Stimulated activated CD8-positive, alpha-beta memory T cell treated with anti-CD3 and anti-CD28 coated beads, Interleukin-15, amount 100 ng/mL, for 48 hours (primary cell): ENCODE data around the gene ATP8A1.

ENCODE experiments used
- DNase-seq, 2 donors: peaks; one replicate each; pipeline ENCODE4 v3.0.0-alpha.2; 2020; ENCODE audit warnings: low read depth in 2 of 2

The ATP8A1 gene

DNA sequence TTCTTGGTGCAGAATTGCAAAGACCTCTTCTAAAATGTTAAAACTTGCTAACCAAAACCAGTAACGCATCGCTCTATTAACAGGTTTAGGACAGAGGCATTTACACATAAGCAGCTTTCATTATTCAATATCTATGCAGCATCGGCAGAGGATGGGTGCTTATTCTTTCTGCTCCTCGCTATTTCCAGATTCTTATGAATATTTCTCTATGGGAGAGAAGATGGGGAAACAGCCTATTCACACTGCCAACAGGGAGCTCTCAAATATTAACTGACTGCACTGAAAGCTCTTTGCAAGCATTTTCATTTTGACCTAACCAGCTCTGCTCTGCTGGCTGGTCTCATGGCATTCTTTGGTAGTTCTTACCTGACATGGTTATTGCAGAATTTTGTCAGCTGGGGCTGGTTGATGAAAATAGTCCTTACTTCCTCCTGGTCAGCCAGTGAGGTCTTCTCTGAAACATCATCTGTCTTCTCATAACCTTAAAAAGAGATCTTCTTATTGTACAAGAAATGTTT, 30.2 kb downstream of the ATP8A1 start:
- no peak for DNase-seq

DNA sequence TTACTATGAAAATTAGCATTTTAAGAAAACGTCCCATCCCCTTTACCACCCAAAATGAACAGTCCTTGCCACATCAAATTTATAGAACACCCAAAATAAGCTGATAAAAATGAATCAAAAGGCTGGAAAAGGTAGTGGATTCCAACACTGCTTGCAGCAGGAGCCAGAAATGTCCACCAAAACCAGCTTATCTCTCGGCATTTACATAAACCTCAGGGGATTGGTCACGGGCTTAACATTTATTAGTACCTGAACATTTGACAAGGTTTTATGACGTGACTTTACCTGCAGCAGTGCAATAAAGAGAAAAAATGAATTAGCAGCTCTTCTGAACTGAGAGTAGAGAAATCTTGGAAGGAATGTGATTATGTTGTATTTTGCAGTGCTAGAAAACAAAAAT, 31.6 kb downstream of the ATP8A1 start:
- DNase-seq, result no peak

GRCh38 chr4:42624551-42624950, 32.4 kb downstream of the ATP8A1 start:
- no peak for DNase-seq

DNA sequence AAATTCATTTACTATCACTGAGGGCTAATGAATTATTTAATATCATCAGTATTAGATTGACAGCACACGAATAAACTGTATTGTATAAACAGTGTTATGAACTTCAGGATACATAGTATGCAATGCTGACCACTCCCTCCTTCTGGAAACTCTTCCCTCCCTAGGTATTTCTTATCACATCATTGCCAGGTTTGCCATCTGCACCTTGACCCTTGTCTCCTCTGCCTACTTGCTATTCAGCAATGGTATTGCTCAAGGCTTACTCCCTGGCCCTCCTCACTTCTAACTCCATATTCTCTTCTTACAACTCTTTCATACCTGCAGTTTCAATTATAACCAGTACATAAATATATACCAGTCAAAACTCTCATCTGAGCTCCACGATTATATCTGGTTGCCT, 38.9 kb downstream of the ATP8A1 start:
- no peak for DNase-seq

- DNase-seq, result no peak
Observed at GRCh38 chr4:42617030-42617429, 39.9 kb downstream of the ATP8A1 start.

DNA sequence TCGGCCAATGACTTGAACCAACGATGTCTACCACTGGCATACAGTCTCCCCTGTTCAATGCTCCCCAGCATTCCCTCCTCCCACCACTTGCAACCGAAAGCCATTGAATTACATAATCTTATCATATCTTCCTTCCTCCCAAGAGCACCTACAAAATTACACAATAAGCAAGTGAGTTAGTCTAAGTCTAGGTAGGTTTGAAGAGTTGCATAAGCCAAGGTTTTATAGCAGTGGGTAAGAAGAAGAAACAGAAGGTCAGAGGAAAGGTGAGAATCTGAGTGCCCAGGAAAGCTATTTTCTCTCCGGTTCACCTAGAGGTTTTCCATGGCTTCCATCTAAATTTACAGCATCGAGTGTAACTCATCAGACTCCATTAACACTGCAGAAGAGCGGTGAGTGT, 40.3 kb downstream of the ATP8A1 start:
- no peak for DNase-seq

GRCh38 chr4:42615131-42615763, 41.7 kb downstream of the ATP8A1 start:
- DNase-seq, result no peak

- no peak for DNase-seq
Observed at GRCh38 chr4:42612898-42613297, 44.0 kb downstream of the ATP8A1 start.

DNA sequence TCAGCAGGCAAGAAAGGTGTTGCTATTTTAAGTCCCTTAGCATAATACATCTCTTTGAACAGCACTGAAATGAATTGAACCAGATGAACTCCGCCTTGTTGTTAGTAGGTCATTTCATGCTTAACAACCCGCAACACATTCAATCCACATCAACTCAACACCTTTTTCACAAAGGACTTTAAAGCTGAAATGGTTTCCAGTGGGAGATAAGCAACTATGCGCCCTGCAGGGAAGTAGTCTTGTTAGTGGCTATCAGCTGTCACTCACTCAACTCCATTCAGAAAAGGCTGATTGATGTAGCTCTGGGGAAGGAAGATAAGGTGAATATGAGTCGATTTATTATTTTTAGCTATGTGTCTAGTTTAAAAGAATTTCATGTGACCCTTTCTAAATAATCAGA, 46.0 kb downstream of the ATP8A1 start:
- DNase-seq, result no peak

DNA sequence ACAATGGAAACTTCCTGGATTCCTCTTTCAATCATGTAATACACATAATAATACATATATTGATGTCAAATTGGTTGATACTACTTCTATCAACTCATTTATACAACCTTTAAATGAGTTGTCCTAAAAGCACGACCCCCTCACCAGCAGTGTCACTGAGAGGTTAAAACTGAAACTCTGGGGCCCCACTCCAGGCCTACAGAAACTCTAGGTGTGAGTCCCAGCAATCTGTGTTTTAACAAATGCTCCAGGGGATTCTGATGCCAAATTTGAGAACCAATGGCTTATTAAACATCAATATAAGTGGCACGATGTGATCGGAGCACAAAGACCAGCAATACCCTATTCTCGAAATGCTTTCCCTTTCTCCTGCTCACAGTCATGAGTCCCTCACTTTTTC, 47.9 kb downstream of the ATP8A1 start:
- peak; percentile 9 for DNase-seq

DNA sequence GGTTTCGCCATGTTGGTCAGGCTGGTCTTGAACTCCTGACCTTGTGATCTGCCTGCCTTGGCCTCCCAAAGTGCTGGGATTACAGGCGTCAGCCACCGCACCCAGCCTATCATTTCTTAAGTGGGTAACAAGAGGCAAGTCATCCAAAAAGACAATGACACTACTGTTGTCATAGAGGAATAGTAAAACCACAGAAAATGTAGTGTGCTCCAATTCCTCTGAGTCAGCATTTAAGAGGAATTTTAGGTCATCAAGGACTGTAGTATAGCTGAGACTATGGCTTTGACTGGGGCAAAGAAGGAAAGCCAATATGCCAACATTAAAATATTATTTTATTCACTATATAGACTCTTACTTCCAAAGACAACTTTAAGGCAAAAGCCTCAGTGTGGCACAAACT, 48.4 kb downstream of the ATP8A1 start:
- DNase-seq, result no peak

- DNase-seq, result no peak
Observed at GRCh38 chr4:42607011-42607726, 49.7 kb downstream of the ATP8A1 start.

DNA sequence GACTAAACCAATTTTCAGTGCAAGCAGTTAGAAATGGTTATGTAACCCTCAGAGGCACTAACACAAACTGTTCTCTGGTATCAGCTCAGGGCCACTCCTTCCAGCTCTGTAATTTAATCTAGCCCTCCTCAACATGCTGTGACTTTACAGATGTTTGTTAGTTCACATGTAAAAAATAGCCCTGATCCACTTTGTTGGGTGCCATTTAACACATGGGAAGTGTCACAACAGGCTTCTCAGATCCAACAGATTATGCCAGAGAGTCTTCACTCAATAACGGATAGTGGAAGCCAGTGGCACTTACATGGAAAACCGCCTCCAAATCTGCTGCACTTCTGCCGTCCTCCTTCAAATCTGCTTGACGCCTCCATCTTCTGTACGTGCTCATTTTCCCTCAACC, 51.6 kb downstream of the ATP8A1 start:
- no peak for DNase-seq

- no peak for DNase-seq
Observed at GRCh38 chr4:42603862-42604261, 53.0 kb downstream of the ATP8A1 start.

DNA sequence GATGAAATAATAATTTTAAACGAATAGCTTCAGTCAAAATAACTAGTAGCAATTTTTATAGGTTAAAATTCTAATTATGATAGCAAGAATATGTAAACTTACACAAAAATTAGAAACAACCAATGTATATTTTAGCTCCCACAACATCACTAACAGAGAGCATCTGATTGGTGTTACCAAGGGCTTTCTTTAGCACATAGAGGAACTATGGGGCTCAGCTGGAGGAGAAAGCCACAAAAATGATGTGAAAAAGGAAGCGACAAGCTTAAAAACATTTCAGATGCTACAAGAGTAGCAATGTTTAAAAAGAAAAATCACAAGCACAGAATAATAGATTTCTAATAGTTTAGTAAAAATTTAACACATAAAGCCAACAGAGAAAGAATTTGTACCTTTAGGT, 56.3 kb downstream of the ATP8A1 start:
- DNase-seq, result no peak

- DNase-seq, result no peak
Observed at GRCh38 chr4:42596918-42597317, 60.0 kb downstream of the ATP8A1 start.

- no peak for DNase-seq
Observed at GRCh38 chr4:42594888-42595287, 62.0 kb downstream of the ATP8A1 start.

DNA sequence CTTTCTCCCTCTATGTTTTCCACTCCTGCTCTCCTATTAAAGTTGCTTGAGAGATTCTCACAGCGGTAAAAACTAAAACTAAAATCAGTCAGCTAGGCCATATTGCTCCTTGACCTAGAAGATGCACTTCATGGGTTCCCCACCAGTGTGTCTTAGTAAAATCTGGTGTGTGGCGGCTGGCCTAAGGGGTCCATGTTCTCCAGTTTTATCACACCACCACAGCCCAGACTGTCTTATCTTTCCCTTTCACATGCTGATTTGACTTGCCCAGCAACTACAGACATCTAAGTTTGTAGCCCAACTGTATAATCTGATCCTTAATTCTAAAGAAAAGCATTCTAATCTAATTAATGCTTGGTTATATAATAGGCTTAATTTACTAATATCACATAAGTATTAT, 68.0 kb downstream of the ATP8A1 start:
- no peak for DNase-seq

- DNase-seq, result no peak
Observed at GRCh38 chr4:42586775-42587174, 70.1 kb downstream of the ATP8A1 start.

DNA sequence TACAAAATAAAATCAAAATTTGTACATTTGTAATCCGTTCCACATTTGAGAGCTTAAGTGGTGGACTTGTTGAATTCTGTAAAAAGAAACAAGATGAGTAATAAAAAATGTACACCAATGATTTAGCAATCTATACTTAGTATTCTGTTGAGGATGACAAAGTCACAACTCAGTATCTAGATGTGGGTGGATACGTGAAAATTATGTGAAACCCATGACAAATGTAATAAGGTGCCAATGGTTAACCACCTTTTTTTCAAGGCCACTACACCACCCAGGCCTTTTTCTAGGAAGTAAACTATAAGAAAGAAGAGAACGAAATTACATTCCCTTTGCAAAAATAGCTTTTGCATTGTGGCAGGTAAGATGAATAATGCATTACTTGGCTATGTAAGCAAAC, 77.0 kb downstream of the ATP8A1 start:
- DNase-seq, result no peak

DNA sequence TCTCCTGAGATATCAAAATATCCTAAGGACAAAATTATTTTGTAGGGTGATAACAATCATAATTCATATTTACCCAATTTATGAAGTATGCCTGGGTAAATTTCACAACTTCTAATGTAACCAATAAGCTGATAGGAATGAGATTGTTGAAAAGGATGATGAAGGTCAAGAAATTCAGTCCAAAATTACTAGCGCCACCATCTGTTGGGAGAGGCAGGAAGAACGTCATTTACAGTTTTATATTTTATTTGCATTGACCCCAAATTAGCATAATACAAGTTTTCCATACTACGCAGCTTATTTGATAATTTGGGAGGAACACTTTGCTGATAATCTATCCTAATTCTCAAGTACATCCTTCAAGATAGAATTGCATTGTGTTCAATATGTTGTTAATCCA, 78.7 kb downstream of the ATP8A1 start:
- no peak for DNase-seq

DNA sequence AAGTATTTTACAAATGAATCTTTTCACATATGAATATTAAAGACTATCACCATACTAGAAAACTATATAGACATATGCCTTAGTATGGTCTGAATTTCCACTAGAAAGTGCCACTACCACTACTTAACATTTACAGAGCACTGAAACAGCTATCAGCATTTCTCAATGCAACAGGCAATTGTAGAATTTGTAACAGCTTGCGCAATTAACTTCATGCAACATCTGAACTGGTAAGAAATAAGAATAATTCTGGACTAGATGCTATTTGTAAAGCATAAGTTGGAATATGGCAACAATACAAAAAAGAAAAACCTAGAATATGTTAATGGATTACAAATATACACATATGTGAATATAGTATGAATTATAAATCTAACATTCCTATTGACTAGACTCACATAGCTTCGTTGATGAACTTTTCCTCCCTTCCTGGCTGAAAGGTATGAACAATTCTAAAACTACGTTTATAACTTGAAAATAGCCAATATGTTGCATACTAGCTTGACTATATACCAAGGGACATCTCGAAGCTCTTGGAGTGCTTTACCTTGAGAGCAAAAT, 82.0 kb downstream of the ATP8A1 start:
- DNase-seq, result no peak

GRCh38 chr4:42573249-42573648, 83.7 kb downstream of the ATP8A1 start:
- DNase-seq, result no peak
